ENCODE data around the gene GPC6. TPM values are rescaled to one million over a fixed set of nuclear protein-coding genes. Genes with fewer than 3 reads are reported as not detected.
A peak's percentile ranks its signal among the peaks of the same experiment; 100 is the strongest.

Gene GPC6
- total RNA-seq, 1 donor from 2014 or later, result 5.5 TPM

- TF ChIP-seq, protein P1, sequence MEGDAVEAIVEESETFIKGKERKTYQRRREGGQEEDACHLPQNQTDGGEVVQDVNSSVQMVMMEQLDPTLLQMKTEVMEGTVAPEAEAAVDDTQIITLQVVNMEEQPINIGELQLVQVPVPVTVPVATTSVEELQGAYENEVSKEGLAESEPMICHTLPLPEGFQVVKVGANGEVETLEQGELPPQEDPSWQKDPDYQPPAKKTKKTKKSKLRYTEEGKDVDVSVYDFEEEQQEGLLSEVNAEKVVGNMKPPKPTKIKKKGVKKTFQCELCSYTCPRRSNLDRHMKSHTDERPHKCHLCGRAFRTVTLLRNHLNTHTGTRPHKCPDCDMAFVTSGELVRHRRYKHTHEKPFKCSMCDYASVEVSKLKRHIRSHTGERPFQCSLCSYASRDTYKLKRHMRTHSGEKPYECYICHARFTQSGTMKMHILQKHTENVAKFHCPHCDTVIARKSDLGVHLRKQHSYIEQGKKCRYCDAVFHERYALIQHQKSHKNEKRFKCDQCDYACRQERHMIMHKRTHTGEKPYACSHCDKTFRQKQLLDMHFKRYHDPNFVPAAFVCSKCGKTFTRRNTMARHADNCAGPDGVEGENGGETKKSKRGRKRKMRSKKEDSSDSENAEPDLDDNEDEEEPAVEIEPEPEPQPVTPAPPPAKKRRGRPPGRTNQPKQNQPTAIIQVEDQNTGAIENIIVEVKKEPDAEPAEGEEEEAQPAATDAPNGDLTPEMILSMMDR (IDR thresholded peaks at IDR 0.05; ENCODE audit: insufficient read depth, low read length, severe bottlenecking), result no peak
- no peak for DNase-seq (ENCODE audit: low read depth)
- no peak overlapping the region for H3K4me3 ChIP-seq (ENCODE audit: low read depth, low read length)
- FAIRE-seq, result no peak
- no peaks in the 10 kb centered on the region for H3K36me3 ChIP-seq (ENCODE audit: control insufficient read depth, insufficient read depth, low read length)
- H3K27me3 ChIP-seq (ENCODE audit: control insufficient read depth, insufficient read depth, low read length), result no peaks in the 10 kb centered on the region
These were observed 721.7 kb downstream of the GPC6 start for GRCh38 chr13:93948162-93948922.

- no peak for FAIRE-seq
- TF ChIP-seq, protein P1 (IDR thresholded peaks at IDR 0.05; ENCODE audit: insufficient read depth, low read length, severe bottlenecking), result no peak
- H3K4me3 ChIP-seq (ENCODE audit: low read depth, low read length), result no peak overlapping the region
These were observed 724.5 kb downstream of the GPC6 start for GRCh38 chr13:93951108-93951507.

GRCh38 chr13:93951951-93952350, 725.3 kb downstream of the GPC6 start:
- FAIRE-seq, result no peak

More at GRCh38 chr13:93951108-93951507, 724.5 kb downstream of the GPC6 start:
- H3K36me3 ChIP-seq (ENCODE audit: control insufficient read depth, insufficient read depth, low read length), result no peaks in the 10 kb centered on the region
- H3K27me3 ChIP-seq (ENCODE audit: control insufficient read depth, insufficient read depth, low read length), result no peaks in the 10 kb centered on the region
- DNase-seq (ENCODE audit: low read depth), result peak; percentile 1

GRCh38 chr13:93953841-93954240, 727.2 kb downstream of the GPC6 start:
- Histone ChIP-seq H3K27me3 (ENCODE audit: control insufficient read depth, insufficient read depth, low read length) (no peaks in the 10 kb centered on the region), H3K36me3 (ENCODE audit: control insufficient read depth, insufficient read depth, low read length) (no peaks in the 10 kb centered on the region), H3K4me3 (ENCODE audit: low read depth, low read length) (no peak overlapping the region)
- DNase-seq (ENCODE audit: low read depth) (no peak), FAIRE-seq (no peak)
- TF ChIP-seq, protein P1 (IDR thresholded peaks at IDR 0.05; ENCODE audit: insufficient read depth, low read length, severe bottlenecking), result no peak

More at GRCh38 chr13:93951951-93952350, 725.3 kb downstream of the GPC6 start:
- Histone ChIP-seq H3K27me3 (ENCODE audit: control insufficient read depth, insufficient read depth, low read length) (no peaks in the 10 kb centered on the region), H3K4me3 (ENCODE audit: low read depth, low read length) (no peak overlapping the region), H3K36me3 (ENCODE audit: control insufficient read depth, insufficient read depth, low read length) (no peaks in the 10 kb centered on the region)
- TF ChIP-seq, protein P1 (IDR thresholded peaks at IDR 0.05; ENCODE audit: insufficient read depth, low read length, severe bottlenecking), result no peak
- DNase-seq (ENCODE audit: low read depth), result no peak

GRCh38 chr13:93955904-93956303, 729.3 kb downstream of the GPC6 start:
- no peaks in the 10 kb centered on the region for H3K27me3 ChIP-seq (ENCODE audit: control insufficient read depth, insufficient read depth, low read length)
- FAIRE-seq, result no peak
- no peaks in the 10 kb centered on the region for H3K36me3 ChIP-seq (ENCODE audit: control insufficient read depth, insufficient read depth, low read length)
- no peak overlapping the region for H3K4me3 ChIP-seq (ENCODE audit: low read depth, low read length)
- TF ChIP-seq, protein P1 (IDR thresholded peaks at IDR 0.05; ENCODE audit: insufficient read depth, low read length, severe bottlenecking), result no peak
- no peak for DNase-seq (ENCODE audit: low read depth)
